OCI-LY3 (cell line): ENCODE measurements around the gene AMIGO2.
A peak's percentile ranks its signal among the peaks of the same experiment; 100 is the strongest.

Source experiments
- H2AFZ ChIP-seq: fragments of 200-600, 300-600 bp; shearing (Covaris generic); 2 replicates; pipeline ENCODE4 v1.6.0; 2014; ENCODE audit warnings: antibody characterized with exemption, low read depth, low read length
- H3K27ac ChIP-seq: fragments of 200-600, 300-600 bp; sonication (generic); 2 replicates; pipeline ENCODE4 v1.5.1; 2014; ENCODE audit warnings: mild to moderate bottlenecking, low read length, moderate library complexity, mixed read lengths
- H3K27me3 ChIP-seq: fragments of 200-600, 300-600 bp; sonication (generic); 2 replicates; pipeline ENCODE4 v1.6.1; 2014; ENCODE audit warnings: low read depth, low read length, mixed read lengths
- H3K36me3 ChIP-seq: fragments of 200-600, 300-600 bp; sonication (generic); replicated peaks from 2 replicates; pipeline ENCODE3; 2014; ENCODE audit warnings: low read depth, low read length, mixed read lengths
- H3K4me1 ChIP-seq: fragments of 300-600, 200-600 bp; sonication (generic); 2 replicates; pipeline ENCODE4 v1.6.1; 2014; ENCODE audit warnings: low read length, mixed read lengths
- H3K4me2 ChIP-seq: fragments of 200-600, 300-600 bp; sonication (generic); 2 replicates; pipeline ENCODE4 v1.6.1; 2014; ENCODE audit warnings: low read length, mixed read lengths
- H3K4me3 ChIP-seq: fragments of 300-600, 200-600 bp; sonication (generic); 2 replicates; pipeline ENCODE4 v1.5.1; 2014; ENCODE audit warnings: antibody characterized with exemption, mild to moderate bottlenecking, low read length, moderate library complexity
- H3K79me2 ChIP-seq: fragments of 300-600, 200-600 bp; shearing (Covaris generic); 2 replicates; pipeline ENCODE4 v1.6.1; 2014; ENCODE audit warnings: mild to moderate bottlenecking, low read length, mixed read lengths
- H3K9ac ChIP-seq: fragments of 300-600, 200-600 bp; shearing (Covaris generic); 2 replicates; pipeline ENCODE4 v1.6.0; 2014; ENCODE audit warnings: mild to moderate bottlenecking, low read length, moderate library complexity
- H3K9me3 ChIP-seq: fragments of 200-600, 300-600 bp; shearing (Covaris generic); 2 replicates; pipeline ENCODE4 v1.6.1; 2014; ENCODE audit warnings: low read length, mixed read lengths; ENCODE audit not compliant: insufficient read depth
- H4K20me1 ChIP-seq: fragments of 200-600, 300-600 bp; sonication (generic); 2 replicates; pipeline ENCODE4 v1.6.1; 2016; ENCODE audit warnings: low read length, mixed read lengths; ENCODE audit not compliant: insufficient read depth
- EZH2phosphoT487 ChIP-seq: fragments of 200-600 bp; shearing (Covaris generic); IDR thresholded peaks from 2 replicates; pipeline ENCODE4 v1.6.1; 2018; ENCODE audit warnings: antibody characterized with exemption, mixed run types, low read depth
- TF ChIP-seq, protein P1 (sequence below): fragments of 200-600, 300-600 bp; sonication (generic); IDR thresholded peaks from 2 replicates; pipeline ENCODE4 v1.5.1; 2014; ENCODE audit warnings: antibody characterized with exemption, low read length, low read depth

The AMIGO2 gene

GRCh38 chr12:47091009-47091408, 11.2 kb upstream of the AMIGO2 start:
- H3K27me3 ChIP-seq = no peaks in the 10 kb centered on the region
- H3K4me1 ChIP-seq = peaks cover 8% of the 10 kb centered on the region
- no peaks in the 10 kb centered on the region for H3K36me3 ChIP-seq

GRCh38 chr12:47088021-47088944, 8.5 kb upstream of the AMIGO2 start:
- H3K4me1 ChIP-seq = peaks cover 34% of the 10 kb centered on the region
- H3K79me2 ChIP-seq = no peaks in the 10 kb centered on the region
- H3K27ac ChIP-seq = no peak overlapping the region

More at GRCh38 chr12:47091009-47091408, 11.2 kb upstream of the AMIGO2 start:
- no peak overlapping the region for H3K4me2 ChIP-seq
- no peak overlapping the region for H3K9ac ChIP-seq
- H3K27ac ChIP-seq = no peak overlapping the region
- TF ChIP-seq, protein P1, sequence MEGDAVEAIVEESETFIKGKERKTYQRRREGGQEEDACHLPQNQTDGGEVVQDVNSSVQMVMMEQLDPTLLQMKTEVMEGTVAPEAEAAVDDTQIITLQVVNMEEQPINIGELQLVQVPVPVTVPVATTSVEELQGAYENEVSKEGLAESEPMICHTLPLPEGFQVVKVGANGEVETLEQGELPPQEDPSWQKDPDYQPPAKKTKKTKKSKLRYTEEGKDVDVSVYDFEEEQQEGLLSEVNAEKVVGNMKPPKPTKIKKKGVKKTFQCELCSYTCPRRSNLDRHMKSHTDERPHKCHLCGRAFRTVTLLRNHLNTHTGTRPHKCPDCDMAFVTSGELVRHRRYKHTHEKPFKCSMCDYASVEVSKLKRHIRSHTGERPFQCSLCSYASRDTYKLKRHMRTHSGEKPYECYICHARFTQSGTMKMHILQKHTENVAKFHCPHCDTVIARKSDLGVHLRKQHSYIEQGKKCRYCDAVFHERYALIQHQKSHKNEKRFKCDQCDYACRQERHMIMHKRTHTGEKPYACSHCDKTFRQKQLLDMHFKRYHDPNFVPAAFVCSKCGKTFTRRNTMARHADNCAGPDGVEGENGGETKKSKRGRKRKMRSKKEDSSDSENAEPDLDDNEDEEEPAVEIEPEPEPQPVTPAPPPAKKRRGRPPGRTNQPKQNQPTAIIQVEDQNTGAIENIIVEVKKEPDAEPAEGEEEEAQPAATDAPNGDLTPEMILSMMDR = no peak
- TF ChIP-seq EZH2phosphoT487 = no peak
- H3K4me3 ChIP-seq = no peak overlapping the region
- no peaks in the 10 kb centered on the region for H4K20me1 ChIP-seq
- no peaks in the 10 kb centered on the region for H3K9me3 ChIP-seq
- H3K79me2 ChIP-seq = no peaks in the 10 kb centered on the region
- H2AFZ ChIP-seq = no peak overlapping the region

GRCh38 chr12:47087088-47087688, 7.4 kb upstream of the AMIGO2 start:
- no peak overlapping the region for H3K4me2 ChIP-seq
- H3K9me3 ChIP-seq = no peaks in the 10 kb centered on the region
- no peak for TF ChIP-seq EZH2phosphoT487
- TF ChIP-seq, protein P1 = no peak
- H3K9ac ChIP-seq = no peak overlapping the region
- no peak overlapping the region for H2AFZ ChIP-seq
- peaks cover 37% of the 10 kb centered on the region for H3K4me1 ChIP-seq
- no peaks in the 10 kb centered on the region for H4K20me1 ChIP-seq
- no peak overlapping the region for H3K27ac ChIP-seq
- H3K79me2 ChIP-seq = no peaks in the 10 kb centered on the region; the same call in 1 of the 2 replicates
- H3K36me3 ChIP-seq = peaks cover 3% of the 10 kb centered on the region
- H3K27me3 ChIP-seq = no peaks in the 10 kb centered on the region
- no peak overlapping the region for H3K4me3 ChIP-seq

More at GRCh38 chr12:47088021-47088944, 8.5 kb upstream of the AMIGO2 start:
- H3K4me3 ChIP-seq = no peak overlapping the region
- no peak overlapping the region for H2AFZ ChIP-seq
- H4K20me1 ChIP-seq = no peaks in the 10 kb centered on the region
- H3K4me2 ChIP-seq = no peak overlapping the region
- H3K36me3 ChIP-seq = no peaks in the 10 kb centered on the region
- TF ChIP-seq, protein P1 = no peak
- no peak for TF ChIP-seq EZH2phosphoT487
- no peaks in the 10 kb centered on the region for H3K9me3 ChIP-seq
- no peaks in the 10 kb centered on the region for H3K27me3 ChIP-seq
- no peak overlapping the region for H3K9ac ChIP-seq

DNA sequence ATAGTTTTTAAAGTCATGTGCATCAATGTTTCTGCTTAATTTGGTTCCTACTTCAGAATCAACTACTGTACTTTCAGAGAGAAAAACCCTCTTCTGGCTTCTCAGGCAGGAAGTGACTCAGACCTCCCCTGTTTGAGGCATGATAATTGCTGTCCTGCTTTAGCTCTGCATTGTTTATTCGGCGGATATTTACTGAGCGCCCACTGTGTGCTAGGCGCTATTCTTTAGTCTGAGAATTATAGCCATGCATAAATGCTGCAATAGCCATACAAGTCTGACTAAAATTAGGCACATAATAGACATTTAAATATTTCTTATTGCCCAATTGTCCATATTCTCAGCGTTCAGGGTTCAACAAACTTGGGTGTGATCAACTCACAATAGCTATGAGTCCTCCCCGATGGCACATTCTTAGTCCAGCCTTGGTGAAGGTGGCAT, 6.1 kb upstream of the AMIGO2 start:
- Histone ChIP-seq H3K79me2 (no peaks in the 10 kb centered on the region; the same call in 1 of the 2 replicates), H2AFZ (no peak overlapping the region), H3K4me3 (peak overlapping the region; percentile 55), H3K27ac (0 out of 2 replicates have a peak overlapping the region, but pooled peaks have one; percentile 0), H3K36me3 (peaks cover 8% of the 10 kb centered on the region), H3K4me2 (peak overlapping the region; percentile 72), H3K9me3 (no peaks in the 10 kb centered on the region), H3K27me3 (no peaks in the 10 kb centered on the region), H3K9ac (peak overlapping the region; percentile 7; the same call in 1 of the 2 replicates), H4K20me1 (no peaks in the 10 kb centered on the region), H3K4me1 (peaks cover 51% of the 10 kb centered on the region)
- no peak for TF ChIP-seq EZH2phosphoT487
- TF ChIP-seq, protein P1 = no peak
